ENCODE data around the gene SYT9. TPM values are rescaled to one million over a fixed set of nuclear protein-coding genes. Genes with fewer than 3 reads are reported as not detected.

Gene SYT9
- total and polyA plus RNA-seq, 9 of the 15 experiments (the other 6 are each of a cell fraction or from before 2014, with no cell fraction given), result 0.01 TPM; not detected in 8

DNA sequence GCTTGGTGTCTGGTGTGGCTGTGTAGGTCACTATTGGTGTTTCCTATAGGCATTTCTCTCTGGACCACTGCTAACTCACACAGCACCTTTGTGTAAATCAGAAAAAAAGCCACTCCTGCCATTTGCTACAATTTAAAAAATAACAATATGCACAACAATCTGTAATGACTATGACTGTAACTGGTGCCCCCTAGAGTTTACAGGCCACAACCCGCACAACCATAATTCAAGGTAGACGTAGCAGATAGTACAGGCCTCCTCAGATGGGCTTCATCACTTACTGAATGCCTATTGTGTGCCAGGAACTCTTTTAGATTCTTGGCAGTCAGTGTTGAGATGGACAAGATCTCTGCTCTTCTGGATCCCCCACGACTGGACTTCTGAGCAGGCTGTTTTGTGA, 47.7 kb downstream of the SYT9 start:
- POLR2A ChIA-PET, result no interaction called here
- no peaks in the 10 kb centered on the region for H3K36me3 ChIP-seq (ENCODE audit: control insufficient read depth, insufficient read depth, low read length)
- no peak overlapping the region for H3K27ac ChIP-seq (ENCODE audit: extremely low read depth, low read depth, low read length)
- FAIRE-seq (no peak), ATAC-seq (no peak), DNase-seq (ENCODE audit: extremely low read depth in 1 of 4, low spot score in 3 of 4) (no peak)
- BruUV-seq (replicated peaks), result no TSS peak
- H4K20me1 ChIP-seq (replicated peaks; ENCODE audit: control insufficient read depth, insufficient read depth, low read length), result no peaks in the 10 kb centered on the region
- no peak overlapping the region for H3K9ac ChIP-seq (ENCODE audit: insufficient read depth in 1 of 2, low read depth in 2 of 2, low read length in 2 of 2)
- no peaks in the 10 kb centered on the region for H3K79me2 ChIP-seq (ENCODE audit: control insufficient read depth, insufficient read depth, low read length)
- H3K9me3 ChIP-seq (replicated peaks; ENCODE audit: control insufficient read depth, insufficient read depth, low read depth, low read length), result no peaks in the 10 kb centered on the region
- no peak for TF ChIP-seq FOS (IDR thresholded peaks at IDR 0.05; ENCODE audit: extremely low read depth, insufficient read length)
- TF ChIP-seq SMAD4 (CRISPR knock-in tag; conservative IDR thresholded peaks at IDR 0.05), result no peak
- no peak for TF ChIP-seq SRSF1 (IDR thresholded peaks at IDR 0.05; ENCODE audit: low read depth, low read length)
- TF ChIP-seq NR2F6 (CRISPR knock-in tag; IDR thresholded peaks at IDR 0.05), result no peak
- TF ChIP-seq, protein P1, sequence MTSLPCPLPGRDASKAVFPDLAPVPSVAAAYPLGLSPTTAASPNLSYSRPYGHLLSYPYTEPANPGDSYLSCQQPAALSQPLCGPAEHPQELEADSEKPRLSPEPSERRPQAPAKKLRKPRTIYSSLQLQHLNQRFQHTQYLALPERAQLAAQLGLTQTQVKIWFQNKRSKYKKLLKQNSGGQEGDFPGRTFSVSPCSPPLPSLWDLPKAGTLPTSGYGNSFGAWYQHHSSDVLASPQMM (CRISPR knock-in tag; IDR thresholded peaks at IDR 0.05), result no peak
- 0% methylated on average over 3 of the region's 3 CpGs for WGBS (ENCODE audit: insufficient coverage, low coverage, missing lambda C conversion rate)
- H3K27me3 ChIP-seq (ENCODE audit: control insufficient read depth in 2 of 2, insufficient read depth in 2 of 2, low read length in 2 of 2), result no peaks in the 10 kb centered on the region
- H3K4me2 ChIP-seq (ENCODE audit: insufficient read depth, low read length), result no peak overlapping the region
- H2AFZ ChIP-seq (ENCODE audit: low read depth, low read length), result no peak overlapping the region
- intact Hi-C loops (cut with micrococcal nuclease), result no loop called here
- no peaks in the 10 kb centered on the region for H3K9me1 ChIP-seq (ENCODE audit: control insufficient read depth, insufficient read depth, low read length)
- in situ Hi-C loops (cut with MboI), result no loop called here
- H3K4me1 ChIP-seq (replicated peaks in 1 of 2; ENCODE audit: control insufficient read depth in 2 of 2, insufficient read depth in 2 of 2, low read length in 2 of 2), result no peaks in the 10 kb centered on the region
- CTCF ChIA-PET (ENCODE audit: low intra/inter-chr PET ratio), result no interaction called here
- H3K4me3 ChIP-seq, result no peak overlapping the region

DNA sequence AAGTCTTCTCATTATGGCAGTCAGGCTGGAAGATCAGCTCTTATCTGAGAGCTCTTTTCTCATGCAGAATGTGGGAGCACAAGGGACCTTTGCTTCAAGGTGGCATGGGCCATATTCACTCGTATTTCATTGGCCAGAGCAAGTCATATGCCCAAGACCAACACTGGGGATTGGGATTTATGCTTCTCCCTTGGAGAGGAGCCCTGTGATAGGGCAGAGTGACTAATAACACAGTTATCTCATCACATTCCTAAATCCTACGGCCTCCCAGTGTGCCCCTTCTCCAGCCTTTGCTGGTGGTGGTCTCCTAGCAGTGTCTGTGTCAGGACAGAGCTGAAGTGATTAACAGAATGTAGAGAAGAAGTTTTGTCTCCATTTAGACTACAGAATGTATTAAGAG, 48.6 kb downstream of the SYT9 start:
- no peaks in the 10 kb centered on the region for H3K27me3 ChIP-seq (ENCODE audit: control insufficient read depth in 2 of 2, insufficient read depth in 2 of 2, low read length in 2 of 2)
- CTCF ChIA-PET (ENCODE audit: low intra/inter-chr PET ratio), result no interaction called here
- intact Hi-C loops (cut with micrococcal nuclease) (no loop called here), in situ Hi-C loops (cut with MboI) (no loop called here)
- no peak overlapping the region for H3K9ac ChIP-seq (ENCODE audit: insufficient read depth in 1 of 2, low read depth in 2 of 2, low read length in 2 of 2)
- FAIRE-seq, result no peak
- H3K36me3 ChIP-seq (ENCODE audit: control insufficient read depth, insufficient read depth, low read length), result no peaks in the 10 kb centered on the region
- H3K4me3 ChIP-seq, result no peak overlapping the region
- no peaks in the 10 kb centered on the region for H4K20me1 ChIP-seq (replicated peaks; ENCODE audit: control insufficient read depth, insufficient read depth, low read length)
- no peaks in the 10 kb centered on the region for H3K79me2 ChIP-seq (ENCODE audit: control insufficient read depth, insufficient read depth, low read length)
- H3K9me3 ChIP-seq (replicated peaks; ENCODE audit: control insufficient read depth, insufficient read depth, low read depth, low read length), result no peaks in the 10 kb centered on the region
- 2% methylated on average over 2 of the region's 2 CpGs for WGBS (ENCODE audit: insufficient coverage, low coverage, missing lambda C conversion rate)
- no peak overlapping the region for H3K27ac ChIP-seq (ENCODE audit: extremely low read depth, low read depth, low read length)
- no peaks in the 10 kb centered on the region for H3K4me1 ChIP-seq (replicated peaks in 1 of 2; ENCODE audit: control insufficient read depth in 2 of 2, insufficient read depth in 2 of 2, low read length in 2 of 2)
- no peak for DNase-seq (ENCODE audit: extremely low read depth in 1 of 4, low spot score in 3 of 4)
- no TSS peak for BruUV-seq (replicated peaks)
- POLR2A ChIA-PET, result no interaction called here
- no peak overlapping the region for H2AFZ ChIP-seq (ENCODE audit: low read depth, low read length)
- no peaks in the 10 kb centered on the region for H3K9me1 ChIP-seq (ENCODE audit: control insufficient read depth, insufficient read depth, low read length)
- no peak overlapping the region for H3K4me2 ChIP-seq (ENCODE audit: insufficient read depth, low read length)
- ATAC-seq, result no peak
- TF ChIP-seq NCOR1 (IDR thresholded peaks at IDR 0.05) (no peak), CHAMP1 (IDR thresholded peaks at IDR 0.05) (no peak), SNRNP70 (optimal IDR thresholded peaks at IDR 0.05; ENCODE audit: low read depth, low read length) (no peak), LARP7 (IDR thresholded peaks at IDR 0.05) (no peak), BMI1 (IDR thresholded peaks at IDR 0.05; ENCODE audit: low read length) (no peak), FOXK1 (CRISPR knock-in tag; IDR thresholded peaks at IDR 0.05; ENCODE audit: borderline replicate concordance) (no peak), KDM4B (IDR thresholded peaks at IDR 0.05; ENCODE audit: borderline replicate concordance in 2 of 2, low read depth in 1 of 2) (no peak), ELF2 (CRISPR knock-in tag; IDR thresholded peaks at IDR 0.05) (no peak)
- TF ChIP-seq, protein P2, sequence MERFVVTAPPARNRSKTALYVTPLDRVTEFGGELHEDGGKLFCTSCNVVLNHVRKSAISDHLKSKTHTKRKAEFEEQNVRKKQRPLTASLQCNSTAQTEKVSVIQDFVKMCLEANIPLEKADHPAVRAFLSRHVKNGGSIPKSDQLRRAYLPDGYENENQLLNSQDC (CRISPR knock-in tag; IDR thresholded peaks at IDR 0.05), result no peak
- TF ChIP-seq, protein P3, sequence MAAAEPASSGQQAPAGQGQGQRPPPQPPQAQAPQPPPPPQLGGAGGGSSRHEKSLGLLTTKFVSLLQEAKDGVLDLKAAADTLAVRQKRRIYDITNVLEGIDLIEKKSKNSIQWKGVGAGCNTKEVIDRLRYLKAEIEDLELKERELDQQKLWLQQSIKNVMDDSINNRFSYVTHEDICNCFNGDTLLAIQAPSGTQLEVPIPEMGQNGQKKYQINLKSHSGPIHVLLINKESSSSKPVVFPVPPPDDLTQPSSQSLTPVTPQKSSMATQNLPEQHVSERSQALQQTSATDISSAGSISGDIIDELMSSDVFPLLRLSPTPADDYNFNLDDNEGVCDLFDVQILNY (CRISPR knock-in tag; IDR thresholded peaks at IDR 0.05), result no peak
